Natural killer cell (primary cell): ENCODE measurements around the gene OIT3. TPM values are rescaled to one million over a fixed set of nuclear protein-coding genes. Genes with fewer than 3 reads are reported as not detected.
A peak's percentile ranks its signal among the peaks of the same experiment; 100 is the strongest.

Experiments used
- ATAC-seq, 3 donors: fragments of 150-1000 bp in 2 of 3; fragments of 200-7000 bp in 1 of 3; cut with Tn5 transposase; 1 replicate in 1 of 3; 2 replicates in 2 of 3; pipeline ENCODE4 v1.10.0; 2021; ENCODE audit warnings: mild to moderate bottlenecking in 2 of 3, moderate library complexity in 2 of 3
- DNase-seq, 2 donors: peaks; one replicate each; pipeline versions ENCODE4 v3.0.0 to v3.0.0-alpha.2; 2013 to 2021; ENCODE audit warnings: mixed read lengths in 1 of 2
- H3K27ac ChIP-seq: one replicate; pipeline ENCODE4 v1.5.1; 2013; ENCODE audit warnings: mild to moderate bottlenecking, low read length
- H3K27me3 ChIP-seq: one replicate; pipeline ENCODE4 v1.6.1; 2013; ENCODE audit warnings: low read length; ENCODE audit not compliant: control insufficient read depth, insufficient read depth
- H3K36me3 ChIP-seq: one replicate; pipeline ENCODE4 v1.6.1; 2013; ENCODE audit warnings: low read length; ENCODE audit not compliant: control insufficient read depth, insufficient read depth
- H3K4me1 ChIP-seq: one replicate; pipeline ENCODE4 v1.6.1; 2013; ENCODE audit warnings: low read length; ENCODE audit not compliant: control insufficient read depth, insufficient read depth
- H3K4me3 ChIP-seq: one replicate; pipeline ENCODE4 v1.5.1; 2013; ENCODE audit warnings: low read length
- H3K9me3 ChIP-seq: one replicate; pipeline ENCODE4 v1.6.1; 2013; ENCODE audit warnings: low read length; ENCODE audit not compliant: control insufficient read depth, insufficient read depth
- H3K27ac Mint-ChIP-seq, 2 donors: one replicate each; pipeline ENCODE4 v1.8.0; 2022; ENCODE audit warnings: mild to moderate bottlenecking in 2 of 2, mixed read lengths in 2 of 2, moderate library complexity in 1 of 2
- H3K27me3 Mint-ChIP-seq, 2 donors: one replicate each; pipeline ENCODE4 v1.8.0; 2022; ENCODE audit warnings: low read depth in 2 of 2, mixed read lengths in 2 of 2
- H3K36me3 Mint-ChIP-seq: one replicate; pipeline ENCODE4 v1.8.0; 2022; ENCODE audit warnings: mixed read lengths
- H3K4me1 Mint-ChIP-seq, 2 donors: one replicate each; pipeline ENCODE4 v1.8.0; 2022; ENCODE audit warnings: mixed read lengths in 2 of 2
- H3K4me3 Mint-ChIP-seq: one replicate; pipeline ENCODE4 v1.8.0; 2022; ENCODE audit warnings: mild to moderate bottlenecking, moderate library complexity, mixed read lengths
- H3K9me3 Mint-ChIP-seq, 2 donors: one replicate each; pipeline ENCODE4 v1.8.0; 2022; ENCODE audit warnings: mixed read lengths in 2 of 2
- CTCF ChIP-seq: fragments of 200-600 bp; IDR thresholded peaks from one replicate; pipeline ENCODE4 v1.8.0; 2022; ENCODE audit warnings: antibody characterized with exemption
- WGBS: methylation state at CpG from one replicate; pipeline ENCODE4 v1.1.7; 2013; ENCODE audit warnings: missing lambda C conversion rate; ENCODE audit not compliant: insufficient coverage; 5-methylcytosine and 5-hydroxymethylcytosine counted together
- intact Hi-C: fragments of 100-400 bp; cut with micrococcal nuclease; formaldehyde crosslinking; loops from one replicate; pipeline ENCODE4 v1.14.2; 2022
- total RNA-seq, 4 donors: library from RNA; stranded (reverse); fragments of 120-200 nt in 1 of 4; gene quantifications; one replicate each; pipeline versions ENCODE4 v1.2.3 to v1.2.4, GENCODE V29; 2013 to 2022

The OIT3 gene
- total RNA-seq, 3 donors from 2014 or later (not counting 1 experiment from before 2014, with no cell fraction given) = not detected

DNA sequence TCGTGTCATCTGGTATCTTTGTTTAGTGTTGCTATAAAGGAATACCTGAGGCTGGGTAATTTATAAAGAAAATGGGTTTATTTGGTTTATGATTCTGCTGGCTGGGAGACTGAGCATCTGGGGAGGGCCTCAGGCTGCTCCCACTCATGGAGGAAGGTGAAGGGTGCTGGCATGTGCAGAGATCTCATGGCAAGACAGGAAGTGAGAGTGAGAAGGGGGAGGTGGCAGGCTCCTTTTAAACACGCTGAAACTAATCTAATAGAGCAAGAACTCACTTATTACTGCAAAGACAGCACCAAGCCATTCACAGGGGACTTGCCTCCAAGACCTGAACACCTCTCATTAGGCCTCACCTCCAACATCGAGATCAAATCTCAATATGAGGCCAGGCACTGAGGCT, 11.3 kb downstream of the OIT3 start:
- no peaks in the 10 kb centered on the region for H3K27me3 ChIP-seq
- DNase-seq (no peak), ATAC-seq (no peak)
- Mint-ChIP-seq H3K36me3 (no peaks in the 10 kb centered on the region), H3K27me3 (no peaks in the 10 kb centered on the region), H3K4me3 (no peak overlapping the region), H3K9me3 (no peaks in the 10 kb centered on the region), H3K4me1 (peaks cover 9% of the 10 kb centered on the region in 2 donors), H3K27ac (no peak overlapping the region)
- no peak overlapping the region for H3K27ac ChIP-seq
- intact Hi-C loops = no loop called here
- H3K9me3 ChIP-seq = no peaks in the 10 kb centered on the region
- TF ChIP-seq CTCF = no peak
- no peaks in the 10 kb centered on the region for H3K36me3 ChIP-seq
- no peak overlapping the region for H3K4me3 ChIP-seq
- no peaks in the 10 kb centered on the region for H3K4me1 ChIP-seq
- WGBS = 79% methylated on average over 3 of the region's 3 CpGs

- no peaks in the 10 kb centered on the region for H3K4me1 ChIP-seq
- DNase-seq (no peak), ATAC-seq (peak in 1 of 3 donors; percentile 53)
- no peaks in the 10 kb centered on the region for H3K9me3 Mint-ChIP-seq
- no peak overlapping the region for H3K4me3 ChIP-seq
- no peaks in the 10 kb centered on the region for H3K36me3 ChIP-seq
- intact Hi-C loops = no loop called here
- H3K36me3 Mint-ChIP-seq = no peaks in the 10 kb centered on the region
- peaks cover 9% of the 10 kb centered on the region in 2 donors for H3K4me1 Mint-ChIP-seq
- no peaks in the 10 kb centered on the region for H3K27me3 ChIP-seq
- TF ChIP-seq CTCF = no peak
- no peaks in the 10 kb centered on the region for H3K9me3 ChIP-seq
- peak overlapping the region in 1 of 2 donors; percentile 20 for H3K27ac Mint-ChIP-seq
- no peak overlapping the region for H3K4me3 Mint-ChIP-seq
- no peak overlapping the region for H3K27ac ChIP-seq
- WGBS = 67% methylated on average over 6 of the region's 6 CpGs
- no peaks in the 10 kb centered on the region for H3K27me3 Mint-ChIP-seq
These were observed 12.9 kb downstream of the OIT3 start for GRCh38 chr10:72906446-72906845.

DNA sequence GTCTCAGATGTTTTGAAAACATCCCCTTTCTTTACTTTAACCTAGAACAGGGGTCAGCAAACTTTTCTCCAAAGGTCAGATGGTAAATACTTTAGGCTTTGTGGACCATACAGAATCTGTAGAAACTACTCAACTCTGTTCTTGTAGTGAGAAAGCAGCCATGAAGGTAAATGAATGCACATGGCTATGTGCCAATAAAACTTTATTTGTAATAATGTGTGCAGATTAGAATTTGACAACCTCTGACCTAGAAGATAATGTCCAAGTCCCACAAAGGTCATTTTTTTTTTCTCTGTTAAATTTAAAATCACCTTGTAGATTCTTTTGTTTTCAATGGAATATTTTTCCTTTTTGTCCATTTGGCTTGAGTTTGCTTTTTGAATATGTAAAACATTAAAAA, 17.2 kb downstream of the OIT3 start:
- no peak for TF ChIP-seq CTCF
- Mint-ChIP-seq H3K36me3 (no peaks in the 10 kb centered on the region), H3K4me1 (peaks cover 9% of the 10 kb centered on the region in 2 donors), H3K9me3 (no peaks in the 10 kb centered on the region), H3K27me3 (peaks cover 0 to 4% of the 10 kb centered on the region in 2 donors), H3K4me3 (no peak overlapping the region), H3K27ac (no peak overlapping the region)
- Histone ChIP-seq H3K4me1 (no peaks in the 10 kb centered on the region), H3K27ac (no peak overlapping the region), H3K4me3 (no peak overlapping the region), H3K27me3 (no peaks in the 10 kb centered on the region), H3K9me3 (no peaks in the 10 kb centered on the region), H3K36me3 (no peaks in the 10 kb centered on the region)
- ATAC-seq = no peak
- DNase-seq = no peak
- intact Hi-C loops = no loop called here

GRCh38 chr10:72911758-72912157, 18.2 kb downstream of the OIT3 start:
- no peaks in the 10 kb centered on the region for H3K27me3 ChIP-seq
- intact Hi-C loops = no loop called here
- no peaks in the 10 kb centered on the region for H3K9me3 ChIP-seq
- Mint-ChIP-seq H3K4me1 (peaks cover under 1% of the 10 kb centered on the region in 2 donors), H3K9me3 (no peaks in the 10 kb centered on the region), H3K27me3 (peaks cover 0 to 4% of the 10 kb centered on the region in 2 donors), H3K27ac (no peak overlapping the region), H3K4me3 (no peak overlapping the region), H3K36me3 (no peaks in the 10 kb centered on the region)
- TF ChIP-seq CTCF = no peak
- ATAC-seq (no peak), DNase-seq (no peak)
- 90% methylated on average over 2 of the region's 2 CpGs for WGBS
- no peaks in the 10 kb centered on the region for H3K4me1 ChIP-seq
- no peaks in the 10 kb centered on the region for H3K36me3 ChIP-seq
- H3K4me3 ChIP-seq = no peak overlapping the region
- H3K27ac ChIP-seq = no peak overlapping the region
